Measurements from ENCODE around the gene FAM177A1. TPM values are rescaled to one million over a fixed set of nuclear protein-coding genes. Genes with fewer than 3 reads are reported as not detected.

FAM177A1 gene
- total RNA-seq = 41.1 and 41.3 TPM in 2 replicates

DNA sequence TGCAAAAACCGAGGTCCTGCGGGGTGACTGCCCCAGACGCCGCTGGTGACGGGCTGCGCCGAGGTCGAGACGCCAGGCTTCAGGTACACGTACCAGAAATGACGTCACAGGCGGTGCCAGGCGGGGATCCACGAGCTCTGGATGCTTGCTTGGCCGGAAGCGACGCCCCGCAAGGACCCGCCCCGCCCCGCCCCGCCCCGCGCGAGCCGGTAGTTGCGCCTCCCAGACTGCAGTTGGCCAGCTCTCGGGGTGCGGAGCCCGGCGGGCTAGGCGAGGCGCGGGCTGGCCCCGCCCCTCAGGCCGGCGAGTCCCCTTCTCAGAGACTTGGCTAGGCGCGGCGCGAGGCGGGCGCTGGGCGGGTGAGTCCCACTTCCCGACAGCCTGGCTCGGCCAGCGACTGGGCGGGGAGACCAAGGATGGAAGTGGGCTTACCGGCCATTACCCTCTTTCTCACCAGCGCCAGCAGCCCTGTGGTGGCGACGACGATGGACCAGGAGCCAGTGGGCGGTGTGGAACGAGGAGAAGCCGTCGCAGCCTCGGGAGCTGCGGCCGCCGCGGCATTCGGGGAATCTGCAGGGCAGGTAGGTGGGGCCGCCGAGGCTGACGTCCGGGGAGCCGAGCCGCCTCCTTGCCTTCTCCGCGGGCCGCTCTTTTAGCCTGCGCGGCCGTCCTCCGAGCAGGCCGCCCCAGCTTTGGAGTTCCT, at the start of gene FAM177A1:
Gene FAM177A1 (plus strand): TSS at position 225 of the 703 bp plus-strand sequence. CDS start 192 bp downstream, at position 417.

GRCh38 chr14:35121887-35122695, 76.0 kb downstream of the FAM177A1 start, which contains the start of the genes PPP2R3C and PRORP:
TSS of gene PPP2R3C (minus strand) at chr14:35121990. CDS start at chr14:35121959, 31 bp downstream.
TSS of gene PRORP (plus strand) at chr14:35122552. CDS start at chr14:35123246, 694 bp downstream.

Other genes with a start within 250 kb of the FAM177A1 start
- 31.2 and 32.1 TPM in 2 replicates for gene BAZ1A, start 170.9 kb upstream of the FAM177A1 start, total RNA-seq
- gene SRP54, start 63.3 kb upstream of the FAM177A1 start, total RNA-seq = 89.1 and 94.7 TPM in 2 replicates
- 56.9 and 59.3 TPM in 2 replicates for gene PPP2R3C, start 75.7 kb downstream of the FAM177A1 start, total RNA-seq
- 40.2 and 44.6 TPM in 2 replicates for gene PRORP, start 76.3 kb downstream of the FAM177A1 start, total RNA-seq
- 193 and 194 TPM in 2 replicates for gene PSMA6, start 246.1 kb downstream of the FAM177A1 start, total RNA-seq